ENCODE results near the gene SVBP. TPM values are rescaled to one million over a fixed set of nuclear protein-coding genes. Genes with fewer than 3 reads are reported as not detected.
"Not testable (repeated sequence)": the region's sequence is repeated elsewhere in the genome, so short reads cannot be mapped to it uniquely, and the experiment has no call there.

Gene SVBP, protein sequence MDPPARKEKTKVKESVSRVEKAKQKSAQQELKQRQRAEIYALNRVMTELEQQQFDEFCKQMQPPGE
- total RNA-seq: 21.5 and 22.4 TPM in 2 replicates

GRCh38 chr1:42816585-42817439 is at the start of gene SVBP, which contains the start of gene ERMAP:
SVBP (minus strand) TSS chr1:42817397; CDS start chr1:42816544, 853 bp downstream.
ERMAP (plus strand) TSS chr1:42817122; CDS start chr1:42830449, 13,327 bp downstream.
- CTCF ChIA-PET: interaction anchor here (1.0 to 2.8 kb wide), 4 partner anchors 50 to 257 kb away, joined by 3 to 13 read pairs (median 4); partner anchors contain the start of genes C1orf50 and P3H1
- ATAC-seq (ENCODE audit: low read depth): peak; percentile 88
- peaks cover 13% of the 10 kb centered on the region for H3K36me3 Mint-ChIP-seq (ENCODE audit: low read depth)
- POLR2A ChIA-PET: interaction anchor here (0.7 to 3.2 kb wide), 8 partner anchors 30 to 355 kb away, joined by 3 to 32 read pairs (median 3); partner anchors contain the start of genes C1orf50, CFAP57, EBNA1BP2 and P3H1
- no peaks in the 10 kb centered on the region for H3K9me3 Mint-ChIP-seq
- H3K4me1 Mint-ChIP-seq: peaks cover 20% of the 10 kb centered on the region
- peak within 1 kb of the TSS; percentile 86 for H3K27ac Mint-ChIP-seq
- TF ChIP-seq, protein P1, sequence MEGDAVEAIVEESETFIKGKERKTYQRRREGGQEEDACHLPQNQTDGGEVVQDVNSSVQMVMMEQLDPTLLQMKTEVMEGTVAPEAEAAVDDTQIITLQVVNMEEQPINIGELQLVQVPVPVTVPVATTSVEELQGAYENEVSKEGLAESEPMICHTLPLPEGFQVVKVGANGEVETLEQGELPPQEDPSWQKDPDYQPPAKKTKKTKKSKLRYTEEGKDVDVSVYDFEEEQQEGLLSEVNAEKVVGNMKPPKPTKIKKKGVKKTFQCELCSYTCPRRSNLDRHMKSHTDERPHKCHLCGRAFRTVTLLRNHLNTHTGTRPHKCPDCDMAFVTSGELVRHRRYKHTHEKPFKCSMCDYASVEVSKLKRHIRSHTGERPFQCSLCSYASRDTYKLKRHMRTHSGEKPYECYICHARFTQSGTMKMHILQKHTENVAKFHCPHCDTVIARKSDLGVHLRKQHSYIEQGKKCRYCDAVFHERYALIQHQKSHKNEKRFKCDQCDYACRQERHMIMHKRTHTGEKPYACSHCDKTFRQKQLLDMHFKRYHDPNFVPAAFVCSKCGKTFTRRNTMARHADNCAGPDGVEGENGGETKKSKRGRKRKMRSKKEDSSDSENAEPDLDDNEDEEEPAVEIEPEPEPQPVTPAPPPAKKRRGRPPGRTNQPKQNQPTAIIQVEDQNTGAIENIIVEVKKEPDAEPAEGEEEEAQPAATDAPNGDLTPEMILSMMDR (IDR thresholded peaks at IDR 0.05): no peak
- peak within 1 kb of the TSS; percentile 86 for H3K4me3 Mint-ChIP-seq
- peak; percentile 97 for DNase-seq
- intact Hi-C loops (cut with micrococcal nuclease): loop anchor here (1.0 to 5.0 kb wide), 7 partner anchors 29 to 482 kb away; partner anchors contain the start of genes C1orf50, CFAP57, EBNA1BP2 and FOXJ3
- H3K27me3 Mint-ChIP-seq: no peaks in the 10 kb centered on the region

GRCh38 chr1:42866549-42866948 is 49.4 kb upstream of the SVBP start:
- Mint-ChIP-seq H3K27ac (no peak overlapping the region), H3K36me3 (ENCODE audit: low read depth) (no peaks in the 10 kb centered on the region), H3K4me1 (no peaks in the 10 kb centered on the region), H3K4me3 (no peak overlapping the region), H3K27me3 (peaks cover 14% of the 10 kb centered on the region), H3K9me3 (no peaks in the 10 kb centered on the region)
- POLR2A ChIA-PET: no interaction called here
- ATAC-seq (ENCODE audit: low read depth): no peak
- CTCF ChIA-PET: no interaction called here
- TF ChIP-seq, protein P1 (IDR thresholded peaks at IDR 0.05): no peak
- no peak for DNase-seq
- intact Hi-C loops (cut with micrococcal nuclease): no loop called here

GRCh38 chr1:42861014-42861399 is 43.8 kb upstream of the SVBP start:
- Mint-ChIP-seq H3K27me3 (peaks cover 24% of the 10 kb centered on the region), H3K9me3 (peaks cover 6% of the 10 kb centered on the region), H3K4me1 (no peaks in the 10 kb centered on the region), H3K4me3 (no peak overlapping the region), H3K27ac (no peak overlapping the region), H3K36me3 (ENCODE audit: low read depth) (no peaks in the 10 kb centered on the region)
- POLR2A ChIA-PET: no interaction called here
- intact Hi-C loops (cut with micrococcal nuclease): no loop called here
- TF ChIP-seq, protein P1 (IDR thresholded peaks at IDR 0.05): no peak
- no peak for DNase-seq
- no peak for ATAC-seq (ENCODE audit: low read depth)
- CTCF ChIA-PET: no interaction called here

GRCh38 chr1:42860339-42861013 is 43.3 kb upstream of the SVBP start:
- CTCF ChIA-PET: no interaction called here
- TF ChIP-seq, protein P1 (IDR thresholded peaks at IDR 0.05): no peak
- Mint-ChIP-seq H3K9me3 (peaks cover 6% of the 10 kb centered on the region), H3K36me3 (ENCODE audit: low read depth) (no peaks in the 10 kb centered on the region), H3K27ac (no peak overlapping the region), H3K27me3 (peaks cover 24% of the 10 kb centered on the region), H3K4me3 (no peak overlapping the region), H3K4me1 (no peaks in the 10 kb centered on the region)
- no peak for DNase-seq
- intact Hi-C loops (cut with micrococcal nuclease): no loop called here
- POLR2A ChIA-PET: no interaction called here
- ATAC-seq (ENCODE audit: low read depth): no peak

GRCh38 chr1:42859366-42859765 is 42.2 kb upstream of the SVBP start:
- CTCF ChIA-PET: not testable (repeated sequence)

DNA sequence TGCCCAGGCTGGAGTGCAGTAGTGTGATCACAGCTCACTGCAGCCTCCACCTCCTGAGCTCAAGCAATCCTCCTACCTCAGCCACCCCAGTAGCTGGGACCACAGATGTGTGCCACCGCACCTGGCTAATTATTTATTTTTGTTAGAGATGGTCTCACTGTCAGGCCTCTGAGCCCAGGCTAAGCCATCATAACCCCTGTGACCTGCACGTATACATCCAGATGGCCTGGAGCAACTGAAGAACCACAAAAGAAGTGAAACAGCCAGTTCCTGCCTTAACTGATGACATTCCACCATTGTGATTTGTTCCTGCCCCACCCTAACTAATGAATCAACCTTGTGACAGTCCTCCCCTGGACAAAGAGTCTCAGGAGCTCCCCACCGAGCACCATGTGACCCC is 39.4 kb upstream of the SVBP start:
- H3K9me3 Mint-ChIP-seq; H3K36me3 Mint-ChIP-seq (ENCODE audit: low read depth); intact Hi-C loops (cut with micrococcal nuclease); H3K4me3 Mint-ChIP-seq; POLR2A ChIA-PET; ATAC-seq (ENCODE audit: low read depth); H3K27ac Mint-ChIP-seq; DNase-seq: not testable (repeated sequence)
- CTCF ChIA-PET: interaction anchor here (0.6 to 0.9 kb wide), 2 partner anchors 10 to 12 kb away, joined by 3 read pairs; partner anchors contain the start of gene ZNF691
- peaks cover 22% of the 10 kb centered on the region for H3K4me1 Mint-ChIP-seq
- peaks cover 16% of the 10 kb centered on the region for H3K27me3 Mint-ChIP-seq

More at GRCh38 chr1:42859366-42859765, 42.2 kb upstream of the SVBP start:
- H3K36me3 Mint-ChIP-seq (ENCODE audit: low read depth); H3K4me3 Mint-ChIP-seq; ATAC-seq (ENCODE audit: low read depth); H3K4me1 Mint-ChIP-seq; DNase-seq; H3K9me3 Mint-ChIP-seq; H3K27ac Mint-ChIP-seq; POLR2A ChIA-PET; intact Hi-C loops (cut with micrococcal nuclease): not testable (repeated sequence)
- H3K27me3 Mint-ChIP-seq: peaks cover 24% of the 10 kb centered on the region
